ENCODE measurements around the gene GNAT1.

Gene GNAT1

DNA sequence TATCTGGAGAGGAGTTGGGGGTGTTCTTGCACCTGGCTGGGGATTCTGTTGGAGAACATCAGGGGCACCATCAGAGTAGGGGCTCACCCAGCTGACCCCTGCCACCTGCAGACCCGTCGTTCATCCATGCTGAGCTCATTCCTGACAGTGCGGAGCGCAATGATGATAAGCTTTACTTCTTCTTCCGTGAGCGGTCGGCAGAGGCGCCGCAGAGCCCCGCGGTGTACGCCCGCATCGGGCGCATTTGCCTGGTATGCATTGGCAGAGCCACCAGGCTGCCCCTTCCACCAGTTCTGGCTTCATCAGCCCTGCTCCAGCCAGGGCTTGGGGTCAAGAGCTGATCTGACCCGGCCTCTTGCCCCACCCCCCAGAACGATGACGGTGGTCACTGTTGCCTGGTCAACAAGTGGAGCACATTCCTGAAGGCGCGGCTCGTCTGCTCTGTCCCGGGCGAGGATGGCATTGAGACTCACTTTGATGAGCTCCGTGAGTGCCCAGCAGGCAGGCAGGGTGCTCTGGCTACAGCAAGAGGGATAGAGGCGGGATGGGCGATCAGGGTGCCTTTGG lies 8.8 kb upstream of the GNAT1 start:
- no peak for DNase-seq

GRCh38 chr3:50183755-50184154 lies 7.7 kb upstream of the GNAT1 start:
- DNase-seq: no peak

DNA sequence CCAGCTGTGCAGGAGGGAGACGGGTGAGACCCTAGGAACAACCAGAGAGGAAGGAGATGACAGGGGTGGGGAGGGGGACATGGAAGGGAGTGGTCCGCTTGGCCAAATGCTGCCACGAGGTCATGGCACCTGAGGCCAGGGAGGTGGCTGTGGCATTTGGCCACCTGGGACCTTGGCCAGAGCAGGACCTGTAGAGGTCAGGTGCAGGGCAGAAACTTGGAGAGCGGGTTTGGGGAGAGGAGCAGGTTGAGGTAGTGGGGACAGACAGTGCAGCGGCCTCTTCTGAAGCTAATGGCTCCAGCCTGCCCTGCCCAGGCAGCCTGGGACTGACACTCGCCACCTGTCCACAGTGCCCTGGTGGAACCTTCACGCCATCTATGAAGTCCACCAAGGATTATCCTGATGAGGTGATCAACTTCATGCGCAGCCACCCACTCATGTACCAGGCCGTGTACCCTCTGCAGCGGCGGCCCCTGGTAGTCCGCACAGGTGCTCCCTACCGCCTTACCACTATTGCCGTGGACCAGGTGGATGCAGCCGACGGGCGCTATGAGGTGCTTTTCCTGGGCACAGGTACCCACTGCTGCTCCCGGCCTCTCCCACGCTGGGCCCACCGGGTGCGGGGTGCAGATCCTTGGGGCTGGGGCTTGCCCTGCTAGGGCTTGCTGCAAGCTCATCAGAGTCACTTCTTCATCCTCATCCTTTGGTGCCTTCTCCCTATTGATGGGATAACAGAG lies 7.0 kb upstream of the GNAT1 start:
- no peak for DNase-seq

DNA sequence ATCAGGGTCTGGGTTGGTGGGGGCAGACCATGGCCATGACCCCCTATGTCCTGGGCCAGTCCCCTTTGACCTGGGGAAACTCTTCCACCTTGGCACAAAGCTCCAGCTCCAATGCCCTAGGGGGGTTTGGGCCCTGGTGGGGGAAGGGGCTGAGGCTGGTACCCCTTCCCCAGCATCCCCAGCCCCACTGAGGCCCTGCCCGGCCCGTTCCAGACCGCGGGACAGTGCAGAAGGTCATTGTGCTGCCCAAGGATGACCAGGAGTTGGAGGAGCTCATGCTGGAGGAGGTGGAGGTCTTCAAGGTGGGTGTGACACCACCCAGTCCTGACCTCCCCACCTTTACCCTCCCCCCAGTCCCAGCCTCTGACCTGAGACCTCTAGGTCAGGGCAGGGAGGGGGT lies 6.2 kb upstream of the GNAT1 start:
- DNase-seq: no peak

DNA sequence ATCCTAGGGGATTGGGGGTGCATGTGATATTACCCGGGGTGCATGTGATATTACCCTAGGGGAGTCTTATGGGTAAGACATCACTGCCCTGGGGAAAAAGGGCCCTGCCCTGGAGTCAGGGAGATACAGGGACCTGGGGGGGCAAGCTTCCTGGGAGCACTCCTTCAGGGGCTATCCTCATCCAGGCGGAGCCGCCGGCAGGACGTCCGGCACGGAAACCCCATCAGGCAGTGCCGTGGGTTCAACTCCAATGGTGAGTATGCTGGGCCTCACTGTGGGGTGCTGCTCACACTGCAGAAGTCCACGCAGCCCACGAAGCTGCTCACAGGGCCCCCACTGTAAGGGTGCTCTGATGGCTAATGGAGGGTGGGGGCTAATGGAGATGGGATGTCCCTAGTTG lies 5.3 kb upstream of the GNAT1 start:
- no peak for DNase-seq

DNA sequence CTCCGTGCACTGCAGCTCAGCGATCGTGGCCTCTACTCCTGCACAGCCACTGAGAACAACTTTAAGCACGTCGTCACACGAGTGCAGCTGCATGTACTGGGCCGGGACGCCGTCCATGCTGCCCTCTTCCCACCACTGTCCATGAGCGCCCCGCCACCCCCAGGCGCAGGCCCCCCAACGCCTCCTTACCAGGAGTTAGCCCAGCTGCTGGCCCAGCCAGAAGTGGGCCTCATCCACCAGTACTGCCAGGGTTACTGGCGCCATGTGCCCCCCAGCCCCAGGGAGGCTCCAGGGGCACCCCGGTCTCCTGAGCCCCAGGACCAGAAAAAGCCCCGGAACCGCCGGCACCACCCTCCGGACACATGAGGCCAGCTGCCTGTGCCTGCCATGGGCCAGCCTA lies 3.7 kb upstream of the GNAT1 start:
- no peak for DNase-seq

- DNase-seq: peak; percentile 65
Measured at GRCh38 chr3:50189274-50189673, 2.1 kb upstream of the GNAT1 start.

GRCh38 chr3:50189989-50190388 lies 1.4 kb upstream of the GNAT1 start:
- no peak for DNase-seq

DNA sequence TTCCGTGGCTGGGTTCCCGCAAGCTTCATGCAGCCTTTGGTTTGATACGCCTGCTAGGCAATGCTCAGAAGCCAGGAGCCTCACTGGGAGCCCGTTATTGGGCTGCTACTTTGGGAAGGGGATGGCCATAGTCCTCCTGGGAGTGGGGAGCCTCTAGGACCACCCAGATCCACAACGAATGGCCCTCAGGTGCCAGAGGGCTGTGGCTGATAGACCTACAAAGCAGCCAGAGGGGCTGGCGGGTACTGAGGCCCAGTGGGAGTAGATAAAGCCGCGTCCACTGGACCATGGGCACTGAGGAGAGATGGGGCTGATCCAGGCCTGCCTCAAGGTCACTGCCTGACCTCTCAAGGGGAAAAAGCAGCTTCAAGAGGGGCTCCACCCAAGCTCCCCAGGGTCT lies 714 bp downstream of the GNAT1 start:
- no peak for DNase-seq

- peak; percentile 78 for DNase-seq
Measured at GRCh38 chr3:50192689-50193141, 1.3 kb downstream of the GNAT1 start.

DNA sequence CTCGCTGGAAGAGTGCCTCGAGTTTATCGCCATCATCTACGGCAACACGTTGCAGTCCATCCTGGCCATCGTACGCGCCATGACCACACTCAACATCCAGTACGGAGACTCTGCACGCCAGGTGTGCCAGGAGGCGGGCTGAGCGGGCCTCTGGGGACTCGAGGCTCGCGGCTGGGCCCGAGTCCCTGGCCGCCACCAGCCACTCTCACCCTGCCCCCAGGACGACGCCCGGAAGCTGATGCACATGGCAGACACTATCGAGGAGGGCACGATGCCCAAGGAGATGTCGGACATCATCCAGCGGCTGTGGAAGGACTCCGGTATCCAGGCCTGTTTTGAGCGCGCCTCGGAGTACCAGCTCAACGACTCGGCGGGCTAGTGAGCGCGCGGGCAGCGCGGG lies 1.9 kb downstream of the GNAT1 start:
- DNase-seq: no peak

- no peak for DNase-seq
Measured at GRCh38 chr3:50193746-50194127, 2.3 kb downstream of the GNAT1 start.

DNA sequence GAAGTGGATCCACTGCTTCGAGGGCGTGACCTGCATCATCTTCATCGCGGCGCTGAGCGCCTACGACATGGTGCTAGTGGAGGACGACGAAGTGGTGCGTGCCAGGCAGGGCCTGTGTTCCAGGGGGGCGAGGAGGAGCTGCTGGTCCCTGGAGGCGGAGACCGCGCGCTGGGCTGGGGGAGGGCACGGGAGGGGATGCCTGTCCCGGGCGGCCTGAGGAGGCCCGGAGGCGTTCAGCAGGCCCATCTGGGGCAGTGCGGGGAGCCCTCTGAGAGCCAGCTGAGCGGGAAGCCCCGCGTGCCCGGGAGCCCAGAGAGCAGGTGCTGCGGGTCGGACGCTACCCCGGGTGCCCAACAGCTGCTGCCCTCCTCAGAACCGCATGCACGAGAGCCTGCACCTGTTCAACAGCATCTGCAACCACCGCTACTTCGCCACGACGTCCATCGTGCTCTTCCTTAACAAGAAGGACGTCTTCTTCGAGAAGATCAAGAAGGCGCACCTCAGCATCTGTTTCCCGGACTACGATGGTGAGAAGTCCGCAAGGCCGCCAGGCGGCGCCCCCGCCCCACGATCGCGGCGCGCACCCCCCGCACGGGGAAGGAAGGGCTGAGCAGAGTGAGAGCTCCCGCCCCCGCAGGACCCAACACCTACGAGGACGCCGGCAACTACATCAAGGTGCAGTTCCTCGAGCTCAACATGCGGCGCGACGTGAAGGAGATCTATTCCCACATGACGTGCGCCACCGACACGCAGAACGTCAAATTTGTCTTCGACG lies 2.9 kb downstream of the GNAT1 start:
- DNase-seq: peak; percentile 77

DNA sequence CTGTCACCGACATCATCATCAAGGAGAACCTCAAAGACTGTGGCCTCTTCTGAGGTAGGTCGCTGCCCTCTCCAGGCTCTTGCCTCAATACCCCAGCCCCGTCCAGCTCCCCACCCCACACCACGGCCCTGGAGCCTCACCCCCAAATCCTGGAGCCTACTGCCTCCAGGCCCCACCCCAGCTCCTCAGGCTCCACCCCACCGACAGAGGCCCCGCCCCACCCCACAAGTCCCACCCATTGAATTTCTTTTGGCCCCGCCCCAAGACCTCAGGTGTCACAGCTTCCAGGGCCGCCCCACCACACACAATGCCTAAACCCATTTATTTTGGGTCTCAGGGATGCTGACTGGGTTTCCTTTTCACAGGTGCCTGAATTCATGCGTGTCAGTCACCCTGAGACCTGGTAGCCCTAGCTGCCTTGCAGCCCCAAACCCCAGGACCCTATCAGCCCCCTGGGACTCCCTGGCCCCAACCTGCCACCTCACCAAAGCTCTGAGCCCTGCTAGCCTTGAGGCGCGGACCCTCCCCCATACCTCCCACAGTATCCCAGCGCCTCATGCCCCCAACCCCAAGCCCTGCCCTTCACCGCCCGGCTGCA lies 3.6 kb downstream of the GNAT1 start:
- peak; percentile 35 for DNase-seq

- DNase-seq: no peak
Measured at GRCh38 chr3:50195501-50196252, 4.3 kb downstream of the GNAT1 start.

DNA sequence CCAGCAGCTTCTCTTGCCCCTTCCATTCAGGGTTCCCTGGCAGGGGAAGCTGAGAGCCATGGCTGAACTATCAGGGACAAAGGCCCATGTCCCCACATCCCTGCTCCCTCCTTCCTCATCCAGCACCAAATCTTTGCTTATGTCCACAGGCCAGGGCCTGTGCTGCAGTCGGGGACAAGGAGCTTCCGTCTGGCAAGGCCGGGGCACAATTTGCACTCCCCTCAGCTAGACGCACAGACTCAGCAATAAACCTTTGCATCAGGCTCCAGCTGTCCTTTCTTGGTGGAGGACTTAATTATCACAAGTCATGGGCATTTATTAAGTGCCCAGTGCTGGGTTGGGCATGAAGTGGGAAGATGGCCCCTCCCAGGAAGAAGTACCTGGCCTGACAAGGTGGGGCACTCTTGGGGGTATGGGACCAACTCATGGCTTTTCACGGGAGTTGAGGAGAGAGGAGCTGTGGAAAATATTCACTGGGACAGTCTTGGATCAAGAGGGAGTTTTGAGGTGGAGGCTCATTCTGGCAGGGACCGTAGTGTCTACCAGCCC lies 4.9 kb downstream of the GNAT1 start:
- DNase-seq: no peak

DNA sequence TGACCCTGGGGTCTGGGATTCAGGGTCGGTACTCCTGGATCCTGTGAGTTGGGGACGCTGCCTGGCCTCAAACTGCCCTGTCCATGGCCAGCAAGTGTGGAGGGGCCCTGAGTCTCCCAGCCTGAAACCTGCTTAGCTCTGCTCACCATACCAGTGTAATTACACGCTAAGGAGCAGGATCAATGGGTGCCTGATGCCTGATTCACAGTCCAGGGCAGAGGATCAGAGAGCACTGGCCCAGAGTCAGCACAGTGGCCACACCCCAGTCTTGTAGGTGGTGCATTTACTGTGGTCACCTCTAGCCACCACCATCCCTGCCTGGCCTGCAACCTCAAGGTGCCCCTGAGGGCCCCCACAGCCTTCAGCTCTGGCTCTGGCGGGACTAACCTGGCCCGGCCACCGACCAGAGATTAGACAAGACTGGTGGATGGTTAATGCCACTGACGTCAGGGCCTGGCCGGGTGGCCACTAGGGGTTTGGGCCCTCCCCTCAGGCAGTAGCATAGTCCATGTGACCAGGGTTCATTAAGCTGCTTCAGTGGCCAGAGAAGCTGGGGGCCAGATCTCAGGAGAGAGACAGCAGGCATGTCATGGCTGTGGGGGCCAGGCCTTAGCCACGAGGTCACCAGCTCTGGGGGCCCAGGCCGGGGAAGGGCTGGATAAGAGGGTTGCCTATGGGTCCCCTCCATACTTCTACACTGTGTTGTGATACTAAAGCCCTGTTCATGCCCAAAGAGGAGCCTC lies 10.3 kb downstream of the GNAT1 start:
- no peak for DNase-seq

DNA sequence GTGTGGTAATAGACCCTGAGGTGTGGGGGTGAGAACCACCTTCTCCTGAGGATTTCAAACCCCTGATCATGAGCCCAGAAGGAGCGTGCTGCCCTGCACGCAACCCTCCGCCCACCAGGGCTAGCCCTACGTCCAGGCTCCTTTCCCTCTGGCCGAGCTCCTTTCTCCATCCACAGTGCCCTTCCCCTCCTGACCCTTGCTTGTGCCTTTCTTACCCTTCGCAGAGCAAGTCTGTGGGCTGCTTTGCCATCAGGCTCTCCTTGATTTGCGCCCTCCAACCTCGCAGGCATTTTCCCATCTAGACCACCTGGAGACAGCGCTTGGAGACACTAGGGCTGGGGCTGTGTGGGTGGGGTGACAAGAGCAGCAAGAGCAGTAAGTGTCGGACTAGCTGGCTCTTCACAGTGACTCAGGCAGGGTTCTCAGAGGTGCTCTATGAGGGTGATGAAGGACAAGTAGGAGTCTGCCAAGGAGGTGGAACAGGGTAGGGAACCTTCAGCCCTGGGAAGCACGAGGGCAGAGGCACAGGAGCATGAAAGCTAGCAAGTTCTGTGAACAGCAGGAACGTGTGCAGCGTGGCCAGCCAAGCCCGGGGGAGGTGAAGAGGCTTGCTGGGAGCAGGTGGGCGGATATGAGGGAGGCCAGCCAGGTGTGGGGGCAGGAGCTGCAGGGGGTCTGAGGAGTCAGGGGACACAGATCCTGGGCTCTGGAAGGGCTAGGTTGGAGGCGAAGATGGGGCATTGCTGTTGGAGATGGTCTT lies 11.1 kb downstream of the GNAT1 start:
- no peak for DNase-seq

GRCh38 chr3:50203113-50203808 lies 11.9 kb downstream of the GNAT1 start:
- DNase-seq: no peak
